Pulmonary artery endothelial cell (primary cell): ENCODE measurements around the gene CCDC40. TPM values are rescaled to one million over a fixed set of nuclear protein-coding genes. Genes with fewer than 3 reads are reported as not detected.
"Not testable (repeated sequence)": the region's sequence is repeated elsewhere in the genome, so short reads cannot be mapped to it uniquely, and the experiment has no call there.

Experiments
- DNase-seq: peaks from one replicate; pipeline ENCODE4 v3.0.0-alpha.2; 2011; ENCODE audit warnings: low read depth, low spot score
- total RNA-seq: library from RNA; depleted of rRNA; stranded (reverse); fragments of >200 nt; gene quantifications from 2 replicates; pipeline ENCODE4 v1.2.3, GENCODE V29; 2014

CCDC40 gene
- total RNA-seq = 0.73 and 0.95 TPM in 2 replicates

- DNase-seq = no peak
These were observed at the start of gene CCDC40 for GRCh38 chr17:80035937-80036714. Gene CCDC40, plus strand, starts transcription at chr17:80036642. Its CDS starts 21 bp downstream, at chr17:80036663.

DNA sequence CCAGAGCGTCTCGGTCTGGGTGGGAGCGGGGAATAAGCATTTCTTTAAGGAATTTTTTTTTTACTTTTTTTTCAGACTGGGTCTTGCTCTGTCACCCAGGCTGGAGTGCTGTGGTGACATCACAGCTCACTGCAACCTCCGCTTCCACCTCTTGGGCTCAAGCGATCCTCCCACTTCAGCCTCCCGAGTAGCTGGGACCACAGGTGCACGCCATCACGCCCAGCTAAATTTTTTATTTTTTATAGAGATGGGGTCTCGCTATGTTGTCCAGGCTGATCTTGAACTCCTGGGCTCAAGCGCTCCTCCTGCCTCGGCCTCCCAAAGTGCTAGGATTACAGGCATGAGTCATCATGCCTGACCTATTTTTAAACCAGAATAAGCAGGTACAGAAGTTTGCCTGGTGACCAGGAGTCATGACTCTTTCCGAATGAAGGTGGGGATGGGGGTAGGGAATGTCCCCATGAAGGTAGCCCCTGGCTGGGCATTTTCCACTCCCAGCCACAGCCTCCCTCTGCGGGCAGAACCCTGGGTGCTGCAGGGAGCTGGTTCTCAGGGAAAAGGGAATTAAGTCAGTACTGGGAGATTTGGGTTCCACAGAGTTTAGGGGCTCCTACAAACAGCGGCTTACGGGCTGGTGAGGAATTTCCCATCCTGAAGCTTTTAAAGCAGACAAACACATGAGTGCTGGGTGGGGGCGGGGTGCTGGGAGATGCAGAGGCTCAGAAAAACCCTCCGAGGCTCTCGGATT, 49.1 kb upstream of the CCDC40 start:
- DNase-seq = no peak

GRCh38 chr17:79987935-79988184, 48.6 kb upstream of the CCDC40 start:
- no peak for DNase-seq

DNA sequence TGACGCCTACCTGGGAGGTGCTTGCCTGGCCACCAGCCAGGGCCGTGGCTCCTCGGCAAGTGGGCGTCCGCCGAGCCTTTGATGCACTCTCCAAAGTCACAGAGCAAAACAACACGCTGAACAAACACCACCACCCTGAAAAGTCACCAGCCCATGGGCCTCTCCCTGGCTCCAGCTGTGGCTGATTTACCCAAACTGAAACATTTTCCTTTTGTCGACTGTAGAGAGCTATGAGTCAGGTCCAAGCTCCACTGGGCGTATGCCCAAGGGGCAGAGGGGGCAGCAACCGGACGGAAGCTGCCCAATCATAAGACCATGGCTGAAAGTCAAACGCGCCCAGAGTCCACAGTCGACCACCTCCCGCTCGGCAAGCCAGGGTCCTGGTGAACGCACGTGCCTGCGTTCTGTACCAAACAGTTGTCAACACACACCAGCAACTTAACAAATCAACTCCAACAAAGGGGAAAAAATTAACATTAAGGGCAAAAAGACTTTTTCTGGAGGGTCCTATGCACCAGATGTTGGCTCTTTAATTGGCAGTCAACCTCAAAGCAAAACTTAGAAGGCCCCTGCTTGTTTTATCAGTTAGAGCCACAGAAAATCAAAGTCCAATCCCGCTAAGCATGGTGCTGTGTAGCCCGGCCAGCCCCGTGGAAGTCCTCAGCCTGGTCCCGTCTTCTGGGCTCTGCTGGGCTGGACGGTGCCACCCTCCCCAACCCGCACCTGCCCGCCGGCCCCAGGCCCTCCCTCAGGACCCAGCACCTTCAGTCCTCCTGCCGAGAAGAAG, 48.1 kb upstream of the CCDC40 start:
- DNase-seq = peak; percentile 51

GRCh38 chr17:79989106-79989835, 47.2 kb upstream of the CCDC40 start:
- no peak for DNase-seq

- no peak for DNase-seq
These were observed 46.3 kb upstream of the CCDC40 start for GRCh38 chr17:79990051-79990592.

GRCh38 chr17:79990704-79991103, 45.7 kb upstream of the CCDC40 start:
- DNase-seq = no peak

DNA sequence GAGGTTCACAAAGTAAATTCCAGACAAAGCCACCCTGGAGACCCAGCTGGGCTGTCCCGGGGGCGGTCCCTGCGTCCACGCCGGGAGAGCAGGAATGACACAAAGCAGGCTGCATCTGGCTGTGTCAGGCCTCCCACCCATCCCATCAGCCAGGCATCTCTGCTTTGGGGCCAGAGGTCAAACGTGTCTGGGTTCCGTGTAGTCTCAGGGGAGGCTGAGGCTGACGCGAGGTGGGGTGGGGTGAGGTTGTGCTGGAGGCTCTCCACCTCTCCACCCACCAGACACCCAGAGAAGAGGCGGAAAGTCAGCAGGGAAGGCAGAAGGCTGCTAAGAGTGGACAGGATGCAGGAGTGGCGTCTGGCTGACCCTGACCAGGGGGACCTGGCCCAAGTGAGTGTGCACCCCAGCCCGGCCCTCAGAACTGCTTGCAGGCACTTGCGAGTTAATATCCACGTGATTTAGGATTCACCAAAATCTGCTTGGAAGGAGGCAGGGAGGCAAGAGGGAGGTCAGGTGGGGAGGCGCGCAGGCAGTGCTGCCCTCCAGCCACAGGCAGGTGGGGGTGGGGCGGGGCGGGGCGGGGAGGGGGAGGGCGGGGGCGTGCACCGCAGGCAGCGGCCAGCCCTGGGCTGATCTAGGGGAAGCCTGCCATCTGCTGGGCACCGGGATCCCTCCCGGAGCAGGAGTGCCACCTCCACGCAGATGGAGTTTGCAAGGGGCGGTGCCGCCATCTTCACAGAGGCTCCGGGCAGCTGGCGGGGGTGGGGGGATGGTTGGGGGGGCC, 45.1 kb upstream of the CCDC40 start:
- DNase-seq = no peak

DNA sequence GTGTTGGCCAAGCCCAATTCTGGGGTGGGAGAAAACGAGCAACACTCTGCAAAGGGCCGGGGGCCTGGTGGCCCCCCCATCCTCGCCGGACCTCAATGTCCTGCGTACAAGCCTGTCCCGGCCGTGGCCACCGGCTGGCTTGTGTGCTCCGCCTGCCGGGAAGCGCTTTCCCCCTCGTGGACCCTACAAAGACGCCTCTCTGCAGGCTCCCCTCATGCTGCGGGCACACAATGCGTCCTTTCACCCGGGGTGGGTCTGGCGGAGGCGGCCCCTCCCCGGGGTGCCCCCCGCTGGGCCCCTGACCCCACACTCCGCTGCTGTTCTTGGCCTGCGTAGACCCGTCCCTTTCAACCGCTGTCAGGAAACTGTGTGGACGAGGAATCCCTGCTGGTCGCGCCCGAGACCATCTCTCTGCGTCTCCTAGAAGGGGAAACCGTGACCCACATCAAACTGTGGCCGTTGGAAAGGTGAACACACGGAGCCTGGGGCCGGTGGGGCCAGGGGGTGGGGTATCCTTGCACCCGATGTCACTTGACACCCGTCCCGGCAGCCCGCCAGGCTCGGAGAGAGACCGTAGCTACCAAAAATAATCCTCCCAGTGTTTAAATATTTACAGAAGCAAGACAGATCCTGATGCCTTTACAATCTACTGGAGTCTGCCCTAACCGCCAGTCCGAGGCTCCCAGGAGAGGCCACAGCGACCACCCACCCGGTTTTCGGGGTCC, 44.4 kb upstream of the CCDC40 start:
- DNase-seq = no peak

DNA sequence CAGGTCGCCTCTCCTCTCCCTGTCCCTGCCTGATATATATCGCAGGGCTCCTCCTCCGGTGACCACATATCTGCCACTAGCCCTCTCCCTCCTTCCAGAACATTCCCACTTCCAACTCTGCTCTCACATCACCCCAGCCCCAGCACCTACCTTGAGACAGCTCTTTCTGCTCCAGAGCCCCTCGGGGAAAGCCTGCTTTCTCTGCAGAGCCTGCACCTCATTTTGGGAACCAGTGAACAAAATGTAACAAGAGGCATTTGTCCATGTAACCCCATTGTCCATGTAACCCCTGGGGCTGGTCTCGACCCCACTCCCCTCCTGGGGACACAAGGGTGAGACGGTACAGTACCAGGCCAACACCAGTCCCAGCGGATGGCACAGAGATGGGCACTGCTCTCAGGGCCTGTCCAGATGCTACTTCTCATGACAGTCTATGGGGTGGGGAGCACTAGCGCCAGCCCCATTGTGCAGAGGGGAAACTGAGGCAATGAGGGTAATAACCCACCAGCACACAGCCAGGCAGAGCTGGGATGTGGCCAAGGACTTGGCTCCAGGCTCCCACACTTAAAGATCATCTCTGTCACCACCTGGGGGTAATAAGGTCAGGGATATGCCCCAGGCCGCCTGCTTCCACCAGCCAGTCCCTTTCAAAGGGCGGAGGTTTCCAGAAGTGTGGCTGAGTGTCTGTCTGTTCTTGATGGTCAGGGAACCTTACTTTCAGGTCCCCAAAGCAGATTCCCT, 43.6 kb upstream of the CCDC40 start:
- DNase-seq = no peak

DNA sequence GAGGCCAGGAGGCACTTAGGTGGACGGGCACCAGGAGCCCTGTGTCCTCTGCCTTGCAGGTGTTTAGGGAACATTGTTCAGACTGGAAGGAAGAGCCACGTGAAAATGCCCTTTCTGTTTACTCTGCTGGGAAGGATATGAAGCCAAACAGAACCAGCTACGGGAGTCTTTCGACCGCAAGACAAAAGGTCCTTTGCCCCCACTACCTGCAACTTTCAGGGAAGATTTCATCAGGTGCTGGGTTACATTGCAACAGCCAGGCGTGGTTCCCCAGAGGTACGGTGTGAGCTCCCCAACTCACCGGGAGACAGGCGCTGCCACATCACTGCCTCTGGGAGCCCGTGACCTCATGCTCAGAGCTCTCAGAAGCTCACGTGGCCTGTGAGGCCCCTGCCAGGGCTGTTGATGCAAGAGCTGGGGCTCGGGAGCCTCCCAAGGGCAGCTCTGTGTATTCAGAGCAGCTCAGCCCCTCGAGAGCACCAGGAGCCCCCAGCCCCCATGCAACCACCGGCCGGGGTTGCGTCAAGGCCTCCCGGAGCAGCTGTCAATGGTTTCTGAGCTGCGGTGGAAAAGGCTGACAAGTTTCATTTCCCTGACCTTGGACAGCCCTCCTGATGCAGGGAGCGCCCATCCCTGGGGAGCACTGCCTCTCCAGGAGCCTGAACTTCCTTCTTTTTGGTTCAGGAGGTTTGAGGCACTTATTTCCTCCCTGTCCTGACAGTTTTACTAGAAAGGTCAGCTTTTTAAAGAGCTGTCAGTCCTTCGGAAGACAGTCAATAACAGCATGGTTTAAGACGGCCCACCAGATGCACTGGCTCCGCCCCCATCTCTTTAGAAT, 42.8 kb upstream of the CCDC40 start:
- no peak for DNase-seq

DNA sequence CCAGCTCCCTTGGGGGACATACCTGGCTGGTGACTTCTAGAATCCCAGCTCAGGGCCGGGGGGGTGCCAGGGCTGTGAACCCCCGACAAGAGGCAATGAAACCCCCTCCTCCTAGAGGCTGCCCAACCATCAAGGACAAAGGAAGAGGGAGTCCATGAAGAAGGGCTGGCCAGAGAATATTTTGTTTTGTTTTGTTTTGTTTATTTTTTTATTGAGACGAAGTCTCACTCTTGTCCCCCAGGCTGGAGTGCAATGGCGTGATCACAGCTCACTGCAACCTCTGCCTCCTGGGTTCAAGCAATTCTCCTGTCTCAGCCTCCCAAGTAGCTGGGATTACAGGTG, 42.2 kb upstream of the CCDC40 start:
- DNase-seq = not testable (repeated sequence)

- DNase-seq = no peak
These were observed 41.8 kb upstream of the CCDC40 start for GRCh38 chr17:79994602-79995001.

DNA sequence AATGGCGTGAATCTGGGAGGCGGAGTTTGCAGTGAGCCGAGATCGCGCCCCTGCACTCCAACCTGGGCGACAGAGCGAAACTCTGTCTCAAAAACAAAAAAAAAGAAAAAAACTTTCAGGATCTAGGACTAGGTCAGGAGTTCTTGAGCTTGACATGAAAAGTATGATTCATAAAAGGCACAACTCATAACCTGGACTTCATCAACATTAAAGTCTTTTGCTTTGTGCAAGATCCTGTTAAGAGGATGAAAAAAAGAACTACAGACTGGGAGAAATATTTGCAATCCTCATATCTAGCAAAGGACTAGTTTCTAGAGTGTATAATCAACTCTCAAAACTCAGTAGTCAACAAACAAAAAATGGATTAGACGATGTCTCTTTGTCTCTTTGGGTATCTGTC, 40.7 kb upstream of the CCDC40 start:
- DNase-seq = no peak

DNA sequence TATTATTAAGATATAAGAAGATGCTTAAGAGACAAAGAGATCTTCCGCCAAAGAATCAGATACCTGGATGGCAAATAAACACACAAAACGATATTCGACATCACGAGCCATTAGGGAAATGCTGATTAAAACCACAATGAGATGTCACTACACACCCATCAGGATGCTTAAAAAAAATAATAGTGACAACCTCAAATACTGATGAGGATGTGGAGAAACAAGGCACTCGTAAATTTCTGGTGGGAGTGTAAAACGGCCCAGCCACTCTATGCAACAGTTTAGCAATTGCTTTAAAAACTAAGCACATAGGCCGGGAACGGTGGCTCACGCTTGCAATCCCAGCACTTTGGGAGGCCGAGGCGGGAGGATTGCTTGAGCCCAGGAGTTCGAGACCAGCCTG, 40.2 kb upstream of the CCDC40 start:
- DNase-seq = no peak

- DNase-seq = no peak
These were observed 39.3 kb upstream of the CCDC40 start for GRCh38 chr17:79997011-79997660.

DNA sequence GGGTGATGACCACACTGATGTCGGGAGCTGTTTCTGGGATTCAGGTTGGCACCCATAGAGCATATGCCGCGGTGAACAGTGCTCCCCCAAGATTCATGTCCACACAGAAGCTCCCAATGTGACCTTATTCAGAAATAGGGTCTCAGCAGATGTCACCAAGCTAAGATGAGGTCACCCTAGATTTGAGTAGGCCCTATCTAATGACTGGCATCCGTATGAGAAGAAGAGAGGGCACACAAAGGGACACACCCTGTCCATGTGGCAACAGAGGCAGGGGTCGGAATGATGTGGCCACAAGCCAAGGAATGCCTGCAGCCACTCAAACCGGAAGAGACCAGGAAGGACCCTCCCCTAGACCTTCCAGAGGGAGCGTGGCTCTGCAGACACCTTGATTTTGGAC, 36.3 kb upstream of the CCDC40 start:
- DNase-seq = no peak
